HPDE6-E6E7 (cell line): ENCODE data around the gene RBBP8.
"Not testable (repeated sequence)": the region's sequence is repeated elsewhere in the genome, so short reads cannot be mapped to it uniquely, and the experiment has no call there.

Source experiments
- DNase-seq: peaks from one replicate; pipeline ENCODE4 v3.0.0; 2011; ENCODE audit warnings: missing footprints; ENCODE audit errors: extremely low spot score

The RBBP8 gene

DNA sequence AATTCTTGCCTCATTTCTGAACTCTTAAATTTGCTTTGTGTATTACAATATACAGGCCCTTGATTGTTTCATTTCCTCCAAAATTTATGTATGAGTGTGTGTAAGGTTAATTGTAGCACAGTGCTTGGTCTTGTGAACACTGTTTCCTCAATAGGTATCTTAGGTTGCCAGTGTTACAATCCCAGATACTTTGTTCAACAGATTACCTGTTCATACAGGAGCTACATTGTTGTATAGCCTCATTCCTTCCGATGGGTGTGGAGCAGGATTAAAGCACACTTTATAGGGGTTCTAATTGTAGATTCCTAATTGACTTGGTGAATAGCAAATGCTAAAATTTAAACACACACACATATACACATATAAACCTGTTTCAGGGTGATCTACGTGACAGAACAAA lies 10.7 kb downstream of the RBBP8 start:
- no peak for DNase-seq

DNA sequence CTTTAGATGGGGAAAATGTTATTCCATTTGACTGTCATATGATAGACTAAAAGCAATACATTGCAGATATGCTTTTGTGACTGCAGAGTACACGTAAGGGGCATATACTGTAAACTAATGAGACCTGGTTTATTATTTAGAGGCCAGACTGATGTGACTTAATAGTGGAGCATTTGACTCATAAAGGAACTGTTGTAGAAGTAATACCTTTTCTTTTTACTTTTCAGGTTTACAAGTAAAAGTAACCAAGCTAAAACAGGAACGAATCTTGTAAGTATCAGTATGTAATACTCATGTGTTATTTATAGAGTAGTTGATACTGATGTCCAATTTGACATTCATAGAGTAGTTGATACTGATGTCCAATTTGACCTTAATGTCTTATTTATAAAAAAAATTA lies 13.1 kb downstream of the RBBP8 start:
- no peak for DNase-seq

DNA sequence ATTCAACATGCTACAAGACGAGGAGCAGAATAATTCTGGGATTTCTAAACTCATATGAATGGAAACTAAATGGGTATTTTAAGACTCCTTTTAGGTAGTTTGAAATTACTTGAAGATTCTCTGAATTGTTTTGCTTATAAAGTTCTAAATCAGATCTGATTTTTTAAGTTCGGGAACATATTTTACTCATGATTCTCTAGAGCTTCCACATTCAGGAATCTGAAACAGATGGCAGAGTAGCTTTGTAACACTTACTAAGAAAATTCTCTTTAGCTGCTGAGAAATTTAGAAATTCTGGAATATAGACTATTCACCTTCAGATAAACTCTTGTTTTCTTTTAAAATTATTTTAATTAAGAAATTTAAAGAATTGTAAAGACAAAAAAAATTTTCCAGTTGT lies 13.7 kb downstream of the RBBP8 start:
- no peak for DNase-seq

DNA sequence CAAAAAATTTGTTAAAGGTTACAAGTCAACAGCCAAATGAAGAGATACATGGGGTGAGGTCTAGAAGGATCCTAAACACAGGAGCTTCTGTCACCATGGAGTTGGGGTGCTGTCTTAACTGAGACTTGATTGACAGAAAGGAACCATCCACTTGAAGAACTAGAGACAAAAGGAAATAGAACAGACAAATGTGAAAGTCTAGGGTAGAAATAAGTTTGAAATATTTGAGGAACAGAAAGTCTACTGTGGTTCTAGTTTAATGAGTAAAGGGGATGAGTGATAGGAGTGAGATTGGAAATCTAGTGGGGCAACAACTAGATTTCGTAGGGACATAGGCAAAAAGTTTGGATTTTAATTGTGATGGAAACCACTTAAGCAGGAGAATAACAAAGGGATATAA lies 18.7 kb downstream of the RBBP8 start:
- no peak for DNase-seq

DNA sequence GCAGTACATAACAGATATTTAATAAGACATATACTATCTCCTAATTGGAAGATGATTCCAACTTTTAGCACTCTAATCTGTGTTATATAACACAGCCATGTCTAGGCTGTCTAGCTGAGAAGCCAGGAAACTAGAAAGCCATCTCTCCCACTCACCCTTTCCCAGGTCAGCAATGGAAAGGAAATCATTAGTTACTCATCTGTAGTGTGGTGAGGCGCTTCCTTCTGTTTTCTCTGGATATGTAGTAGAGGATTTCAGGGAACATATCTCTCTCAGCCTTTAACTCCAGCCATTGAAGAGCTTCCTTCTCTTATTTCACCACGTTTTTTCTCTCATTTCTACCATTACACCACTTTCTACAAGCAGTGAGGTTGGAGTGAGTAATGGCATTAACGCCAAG lies 19.4 kb downstream of the RBBP8 start:
- no peak for DNase-seq

DNA sequence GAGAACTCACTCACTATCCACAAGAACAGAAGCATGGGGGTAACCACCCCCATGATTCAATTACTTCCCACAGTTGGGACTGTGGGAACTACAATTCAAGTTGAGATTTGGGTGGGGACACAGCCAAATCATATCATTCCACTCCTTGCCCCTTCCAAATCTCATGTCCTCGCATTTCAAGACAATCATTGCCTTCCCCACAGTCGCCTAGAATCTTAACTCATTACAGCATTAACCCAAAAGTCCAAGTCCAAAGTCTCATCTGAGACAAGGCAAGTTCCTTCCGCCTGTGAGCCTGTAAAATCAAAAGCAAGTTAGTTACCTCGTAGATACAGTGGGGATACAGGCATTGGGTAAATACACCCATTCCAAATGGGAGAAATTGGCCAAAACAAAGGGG lies 20.9 kb downstream of the RBBP8 start:
- not testable (repeated sequence) for DNase-seq

DNA sequence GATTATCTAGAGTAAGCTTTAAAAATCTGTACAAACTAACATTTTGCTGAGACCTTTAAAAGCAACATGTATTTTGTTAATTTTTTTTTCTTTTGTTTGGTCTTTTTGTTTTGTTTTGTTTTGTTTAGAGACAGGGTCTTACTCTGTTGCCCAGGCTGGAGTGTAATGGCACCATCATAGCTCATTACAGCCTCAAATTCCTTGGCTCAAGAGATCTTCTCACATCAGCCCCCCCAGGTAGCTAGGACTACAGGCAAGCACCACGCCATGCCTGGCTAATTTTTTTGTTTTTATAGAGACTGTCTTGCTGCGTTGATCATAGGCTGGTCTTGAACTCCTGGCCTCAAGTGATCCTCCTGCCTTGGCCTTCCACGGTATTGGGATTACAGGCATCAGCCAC lies 23.1 kb downstream of the RBBP8 start:
- DNase-seq: no peak

DNA sequence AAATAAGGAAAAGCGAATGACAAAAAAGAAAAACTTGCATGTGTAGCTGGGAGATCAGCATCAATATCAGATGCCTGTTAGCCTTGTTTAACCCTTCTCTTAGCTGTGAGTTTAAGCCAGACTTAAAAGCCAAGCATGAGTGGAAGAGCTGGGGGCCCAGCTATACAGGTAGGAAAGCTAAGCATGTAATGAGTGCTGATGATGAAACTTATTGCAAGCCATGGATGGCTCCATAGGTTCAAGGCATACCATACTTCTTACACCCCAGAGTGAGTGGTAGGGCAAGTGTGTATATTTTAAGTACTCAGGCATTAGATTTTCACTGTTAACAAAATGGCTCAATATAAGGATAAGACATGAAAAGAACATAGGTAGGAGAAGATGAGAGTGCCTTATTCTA lies 28.0 kb downstream of the RBBP8 start:
- no peak for DNase-seq

DNA sequence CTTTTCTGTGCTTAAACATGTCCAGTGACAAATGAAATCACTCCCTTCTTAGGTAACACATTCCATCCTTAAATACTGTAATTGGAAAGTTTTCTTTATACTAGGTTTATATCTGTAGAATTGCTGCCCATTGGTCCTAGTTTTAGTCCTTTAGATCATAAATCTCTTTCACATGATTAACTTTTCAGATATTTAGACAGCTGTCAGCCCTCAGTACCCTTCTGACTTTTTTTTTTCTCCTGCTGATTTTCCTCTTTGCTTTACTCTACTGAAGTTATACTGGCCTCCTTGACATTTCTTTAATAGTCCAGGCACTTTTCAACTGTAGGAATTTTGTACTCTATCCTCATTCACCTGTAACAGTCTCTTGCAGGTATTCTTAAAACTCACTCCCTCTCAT lies 28.9 kb downstream of the RBBP8 start:
- DNase-seq: no peak

DNA sequence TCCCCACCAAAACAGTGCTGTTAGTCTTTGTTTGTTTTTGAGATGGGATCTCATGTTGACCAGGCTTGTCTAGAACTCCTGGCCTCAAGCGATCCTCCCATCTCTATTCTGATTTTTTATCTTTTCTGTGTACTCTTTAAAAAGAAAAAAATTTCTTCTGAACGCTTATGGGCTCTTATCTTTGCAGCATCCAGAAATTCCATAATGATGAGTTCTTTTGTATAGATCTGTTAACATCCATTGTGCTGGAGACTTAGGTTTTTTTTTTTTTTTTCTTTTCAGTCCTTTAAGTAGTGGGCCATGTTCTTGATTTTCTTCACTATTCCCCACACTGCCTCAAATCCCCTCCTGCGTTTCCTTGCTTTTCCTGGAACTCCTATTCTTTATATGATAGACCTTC lies 31.0 kb downstream of the RBBP8 start:
- DNase-seq: no peak

DNA sequence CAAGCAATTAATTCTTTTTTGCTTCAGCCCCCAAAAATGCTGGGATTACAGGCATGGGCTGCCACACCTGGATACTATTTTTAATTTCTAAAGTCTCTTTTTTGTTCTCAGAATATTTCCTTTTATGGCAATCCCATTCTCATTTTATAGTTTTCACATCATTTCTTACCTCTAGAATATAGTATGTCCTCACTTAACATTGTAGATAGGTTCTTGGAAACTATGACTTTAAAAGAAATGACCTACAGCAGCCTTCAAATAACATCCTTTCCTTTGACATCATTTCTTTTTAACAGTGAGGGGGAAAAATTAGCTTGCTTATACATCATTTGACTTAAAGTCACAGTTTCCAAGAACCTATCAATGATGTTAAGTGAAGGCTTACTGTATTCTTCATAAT lies 31.6 kb downstream of the RBBP8 start:
- no peak for DNase-seq

DNA sequence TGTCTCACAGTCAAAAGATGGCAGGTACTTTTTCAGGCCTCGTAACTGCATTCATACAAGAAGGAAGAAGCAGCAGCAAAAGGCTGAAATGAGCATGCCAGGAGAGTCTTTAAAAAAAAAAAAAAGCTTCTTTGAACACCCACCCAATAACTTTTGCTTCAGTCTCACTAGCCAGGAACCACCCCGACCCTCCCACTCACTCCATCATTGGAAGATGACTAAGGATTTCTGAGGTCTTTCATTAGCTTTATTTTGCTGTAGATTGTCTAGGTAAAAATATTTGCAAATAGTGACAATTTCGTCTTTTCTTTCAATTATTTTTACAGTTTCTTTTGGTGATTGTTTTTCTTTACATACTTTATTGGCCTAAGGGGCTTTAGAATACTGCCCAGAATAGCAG lies 37.9 kb downstream of the RBBP8 start:
- DNase-seq: no peak

DNA sequence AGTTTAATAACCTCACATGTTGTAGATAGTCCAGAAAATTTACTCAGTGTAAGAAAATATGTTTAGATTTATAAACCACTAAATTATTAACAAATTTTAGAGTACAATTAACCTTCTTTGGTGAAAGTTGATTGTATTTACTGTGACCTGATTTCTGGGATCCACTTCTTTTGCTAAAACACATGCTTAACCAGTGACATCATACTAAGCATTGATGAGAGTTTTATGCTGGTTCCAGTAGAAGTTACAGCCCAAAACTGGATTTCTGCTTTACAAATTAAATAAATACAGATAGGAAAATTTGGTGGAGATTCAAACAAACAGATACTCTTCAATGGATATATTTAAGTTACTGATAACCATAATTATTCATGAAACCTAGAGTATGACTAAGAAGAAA lies 40.9 kb downstream of the RBBP8 start:
- no peak for DNase-seq

DNA sequence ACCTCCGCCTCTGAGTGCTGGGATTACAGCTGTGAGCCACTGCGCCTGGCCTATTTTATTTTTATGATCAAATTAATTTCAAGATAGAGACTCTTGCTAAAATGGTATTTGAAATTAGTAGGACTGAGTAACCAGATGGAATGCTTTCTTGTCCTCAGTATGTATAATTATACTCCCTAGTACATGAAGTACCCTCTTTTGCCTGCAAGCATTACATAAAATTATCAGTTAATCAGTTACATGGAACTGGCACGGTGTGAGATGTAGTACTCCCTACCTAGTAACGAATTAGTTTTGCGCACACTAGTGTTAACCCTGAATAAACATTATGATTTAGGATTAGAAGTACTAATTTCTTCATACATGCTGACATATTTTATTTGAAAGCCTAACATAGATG lies 41.6 kb downstream of the RBBP8 start:
- DNase-seq: no peak

DNA sequence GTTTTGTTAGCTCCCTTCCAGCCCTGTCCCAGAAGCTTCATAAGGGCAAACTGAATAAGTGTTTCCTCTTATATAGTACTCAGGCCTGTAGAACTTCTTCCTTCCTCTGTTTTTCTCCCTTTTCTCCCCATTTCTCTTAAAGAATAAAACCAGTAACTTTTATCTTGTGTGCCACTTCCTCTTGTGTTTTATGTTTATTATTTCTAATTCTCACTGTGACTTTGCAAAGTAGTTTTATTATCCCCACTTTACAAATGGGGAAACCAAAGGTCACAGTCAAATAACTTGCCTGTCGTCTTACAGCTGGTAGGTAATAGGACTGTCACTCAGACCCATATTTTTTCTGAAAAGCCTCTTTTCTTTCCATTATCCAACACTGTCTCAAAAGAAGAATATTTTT lies 42.4 kb downstream of the RBBP8 start:
- DNase-seq: no peak

DNA sequence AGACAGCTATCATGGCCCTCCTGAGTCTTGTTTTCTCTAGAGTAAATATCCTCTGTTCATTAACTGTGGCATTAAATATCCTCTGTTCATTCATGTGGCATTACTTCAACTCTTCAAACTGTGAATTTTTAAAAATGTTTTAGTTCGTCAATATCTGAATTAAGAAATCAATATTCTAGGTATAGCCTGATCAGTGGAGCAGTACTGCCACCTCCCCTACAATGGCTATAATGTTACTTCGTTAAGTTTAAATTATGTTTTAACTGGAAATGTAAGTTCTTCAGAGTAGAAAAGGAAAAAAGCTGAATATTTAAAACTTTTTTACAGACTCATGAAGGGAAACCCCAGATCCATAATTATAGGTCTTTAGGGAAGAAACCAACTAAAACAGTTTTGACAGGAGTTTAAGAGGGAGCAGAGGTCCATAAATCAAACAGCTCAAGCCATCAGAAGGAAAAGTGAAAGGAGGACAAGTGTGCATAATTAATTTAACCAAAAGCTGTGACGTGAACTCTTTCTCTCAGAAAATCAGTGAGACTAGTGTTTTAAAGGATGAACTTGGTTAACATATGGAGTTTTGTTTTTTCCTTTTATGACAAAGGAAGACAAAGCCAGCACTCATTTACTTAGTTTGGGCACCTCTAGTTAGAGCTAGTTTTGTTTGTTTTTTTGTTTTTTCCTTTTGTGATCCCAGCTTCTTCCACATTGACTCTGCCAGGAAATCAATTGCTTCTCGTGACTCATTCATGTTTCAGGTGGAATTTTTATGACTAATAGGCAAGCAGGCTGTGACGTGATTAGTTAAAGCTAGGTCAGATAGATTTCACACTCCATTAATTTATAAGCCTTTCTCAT lies 44.9 kb downstream of the RBBP8 start:
- peak; percentile 54 for DNase-seq

DNA sequence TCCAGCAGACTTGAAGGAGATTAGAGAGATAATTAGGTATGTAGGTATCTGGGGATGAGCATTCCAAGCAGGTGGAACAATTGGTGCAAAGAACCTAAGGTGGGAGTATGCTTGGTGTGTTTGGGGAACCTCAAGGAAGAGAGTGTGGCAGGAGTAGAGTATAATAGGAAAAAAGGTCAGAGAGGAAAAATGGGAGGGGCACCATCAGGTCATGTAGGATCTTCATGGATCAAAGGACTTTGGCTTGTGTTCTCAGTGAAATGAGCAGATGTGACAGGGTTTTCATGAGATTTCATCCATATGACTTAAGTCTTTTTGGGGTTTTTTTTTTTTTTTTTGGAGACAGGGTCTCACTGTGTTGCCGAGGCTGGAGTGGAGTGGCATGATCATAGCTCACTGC lies 47.3 kb downstream of the RBBP8 start:
- DNase-seq: no peak

DNA sequence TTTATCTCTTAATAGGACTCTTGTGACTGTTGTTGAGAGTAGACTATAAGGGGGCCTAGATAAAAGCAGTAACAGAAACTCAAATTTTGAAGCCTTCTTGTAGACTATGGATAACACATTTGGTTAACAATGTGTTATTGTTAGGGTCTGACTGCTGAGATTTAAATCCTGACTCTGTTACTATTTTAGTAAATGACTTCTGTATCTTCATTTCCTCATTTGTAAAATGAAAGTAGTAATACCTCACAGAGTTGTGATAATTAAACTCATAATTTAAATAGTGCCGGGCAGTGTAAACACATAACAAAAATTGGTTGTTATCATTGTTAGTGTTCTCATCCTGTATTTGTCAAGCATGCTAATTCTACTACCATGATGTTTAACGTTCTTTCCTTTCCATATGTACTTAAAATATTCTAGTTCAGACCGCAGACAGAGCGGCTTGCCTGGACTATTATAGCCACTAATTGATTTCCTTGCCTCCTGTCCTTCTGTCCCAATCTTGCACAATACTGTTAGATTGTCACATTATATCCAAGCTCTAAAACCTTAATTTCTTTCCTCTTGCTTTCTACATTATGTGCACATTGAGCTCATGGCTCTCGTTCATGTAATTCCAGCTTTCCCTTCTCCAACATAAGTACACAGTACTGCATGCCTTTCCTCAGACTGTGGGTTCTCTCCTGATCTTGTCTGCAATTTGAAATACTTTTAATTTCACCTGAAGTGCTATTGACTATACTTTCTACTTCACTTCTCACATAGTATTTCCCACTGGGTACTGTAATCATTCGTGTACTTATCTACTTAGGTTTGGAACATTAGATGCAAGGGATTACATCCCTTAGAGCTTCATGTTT lies 48.4 kb downstream of the RBBP8 start:
- DNase-seq: no peak

DNA sequence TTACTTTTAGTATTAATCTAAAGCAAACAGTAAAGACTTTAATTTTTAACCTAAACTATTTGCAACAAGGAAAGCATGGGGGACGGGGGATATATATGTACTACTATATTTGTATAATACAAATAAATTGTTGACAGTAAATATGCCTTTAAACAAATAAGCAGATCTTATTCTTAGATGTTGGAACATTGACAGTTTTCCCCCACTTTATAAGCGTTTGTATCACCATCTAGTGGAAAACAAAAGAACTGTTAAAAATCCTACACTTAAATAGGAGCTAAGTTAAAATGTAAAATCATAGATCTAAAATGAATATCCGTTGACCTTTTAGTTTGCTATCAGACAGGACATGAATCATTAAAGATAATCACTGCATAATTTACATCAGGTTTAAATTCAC lies 50.0 kb downstream of the RBBP8 start:
- no peak for DNase-seq

DNA sequence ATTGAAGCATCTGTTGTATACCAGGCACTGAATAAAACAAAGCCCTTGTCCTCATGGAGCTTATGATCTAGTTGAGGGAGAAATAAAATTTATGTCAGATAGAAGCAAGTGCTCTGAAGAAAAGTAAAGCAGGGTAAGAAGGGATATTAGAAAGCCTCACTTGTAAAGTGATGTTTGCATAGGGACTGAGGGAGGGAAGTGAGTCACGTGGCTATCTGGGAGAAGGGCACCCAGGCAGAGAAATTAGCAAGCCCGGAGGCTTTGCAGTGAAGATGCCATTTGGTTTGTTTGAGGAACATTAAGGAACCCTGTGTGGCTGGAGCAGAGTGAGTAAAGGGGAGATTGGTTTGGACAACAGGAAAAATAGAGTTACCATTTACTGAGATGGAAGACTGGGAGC lies 52.1 kb downstream of the RBBP8 start:
- DNase-seq: no peak

DNA sequence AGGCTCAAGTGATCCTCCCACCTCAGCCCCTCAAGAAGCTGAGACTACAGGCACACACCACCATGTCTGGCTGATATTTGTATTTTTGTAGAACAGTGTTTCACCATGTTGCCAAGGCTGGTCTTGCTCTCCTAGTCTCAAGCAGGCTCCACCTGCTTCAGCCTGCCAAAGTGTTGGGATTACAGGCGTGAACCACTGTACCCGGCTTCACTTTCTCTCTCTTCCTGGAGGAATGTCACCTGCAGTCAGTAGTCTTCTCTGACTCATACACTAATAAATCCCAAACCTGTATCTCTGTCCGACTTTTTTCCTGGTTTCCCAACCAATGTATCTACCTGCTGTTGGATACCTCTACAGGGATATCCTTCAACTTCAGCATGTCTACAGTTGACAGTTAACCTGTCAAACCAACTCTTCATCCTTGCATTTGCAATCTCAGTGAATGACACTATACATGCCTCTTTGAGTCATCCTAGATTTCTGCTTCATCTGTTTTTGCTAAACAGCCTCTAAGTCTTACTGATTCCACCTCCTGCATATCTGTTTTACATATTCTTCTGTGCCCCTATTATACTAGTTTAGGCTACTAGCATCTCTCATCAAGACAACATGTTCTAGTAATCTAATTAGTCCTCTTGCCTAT lies 54.5 kb downstream of the RBBP8 start:
- no peak for DNase-seq

DNA sequence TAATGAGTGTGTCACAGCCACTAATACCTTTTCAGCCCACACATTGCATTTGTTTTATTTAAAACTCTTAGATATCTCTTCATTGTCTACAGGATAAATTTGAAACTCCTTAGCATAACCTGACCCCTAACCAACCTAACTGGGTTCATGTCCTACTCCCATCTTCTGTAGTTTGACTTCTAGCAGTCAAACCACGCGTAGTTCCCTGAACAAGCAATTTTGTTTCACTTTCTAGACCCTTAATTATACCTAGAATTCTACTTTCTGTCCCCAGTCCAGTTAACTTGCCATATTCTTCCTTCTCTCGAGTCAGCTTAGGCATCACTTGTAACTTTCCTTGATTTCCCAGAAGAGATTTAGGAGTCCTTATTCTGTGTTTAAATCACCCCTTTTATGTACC lies 55.1 kb downstream of the RBBP8 start:
- no peak for DNase-seq

DNA sequence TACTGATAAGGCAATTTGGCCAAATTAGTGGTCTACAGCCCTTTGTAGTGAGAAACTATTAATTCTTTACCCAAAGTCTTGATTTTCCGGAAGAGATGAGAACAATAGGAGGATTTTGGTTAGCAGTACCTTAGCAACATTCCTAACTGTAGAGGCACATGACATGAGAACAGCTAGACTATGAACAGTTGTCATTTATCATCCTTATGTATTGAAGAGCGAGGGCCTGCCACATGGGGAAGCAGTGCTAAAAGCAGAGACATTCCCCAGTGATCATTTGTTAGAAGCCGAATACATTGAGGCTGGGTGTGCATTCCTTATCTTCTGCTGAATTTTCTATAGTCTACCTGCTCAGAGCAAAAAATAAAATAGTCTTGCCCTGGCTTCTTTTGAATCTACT lies 65.2 kb downstream of the RBBP8 start:
- no peak for DNase-seq
